H1 (cell line): ENCODE data around the gene TXNDC15. TPM values are rescaled to one million over a fixed set of nuclear protein-coding genes. Genes with fewer than 3 reads are reported as not detected.
"Not testable (repeated sequence)": the region's sequence is repeated elsewhere in the genome, so short reads cannot be mapped to it uniquely, and the experiment has no call there.

ENCODE experiments used
- CTCF ChIA-PET: fragments of 300-600 bp; sonication (Branson Sonifier 250); formaldehyde crosslinking; loops from one replicate; lab custom pipeline; 2021; ENCODE audit not compliant: partially characterized antibody; lab: Charles Lee
- POLR2A ChIA-PET: fragments of 300-600 bp; sonication (Branson Sonifier 250); formaldehyde crosslinking; loops from one replicate; lab custom pipeline; 2021; ENCODE audit warnings: inconsistent platforms; ENCODE audit not compliant: partially characterized antibody; lab: Charles Lee
- DNase-seq, 2 experiments: peaks; one replicate each; pipeline versions ENCODE4 v3.0.0 to v3.0.0-alpha.2; 2010 to 2022; ENCODE audit warnings: low spot score in 2 of 2, low read depth in 1 of 2, mixed read lengths in 1 of 2
- FAIRE-seq: peaks from 2 replicates; lab custom pipeline; 2011; peaks lifted over from hg19 to GRCh38; lab: Jason Lieb, UNC
- H2AFZ ChIP-seq: 2 replicates; pipeline ENCODE4 v1.8.1; 2012; ENCODE audit warnings: low read length, inconsistent platforms
- H2AK5ac ChIP-seq: 2 replicates; pipeline ENCODE4 v1.6.1; 2013; ENCODE audit warnings: low read depth, low read length
- H2BK120ac ChIP-seq: replicated peaks from 2 replicates; pipeline ENCODE3; 2013; ENCODE audit warnings: low read depth, low read length, inconsistent platforms
- H2BK12ac ChIP-seq: 2 replicates; pipeline ENCODE4 v1.6.1; 2013; ENCODE audit warnings: low read depth, low read length
- H2BK15ac ChIP-seq: 2 replicates; pipeline ENCODE4 v1.6.1; 2013; ENCODE audit warnings: low read length
- H2BK20ac ChIP-seq: 2 replicates; pipeline ENCODE4 v1.6.1; 2013; ENCODE audit warnings: low read length
- H2BK5ac ChIP-seq: 2 replicates; pipeline ENCODE4 v1.6.1; 2013; ENCODE audit warnings: low read depth, low read length
- H3K14ac ChIP-seq: 2 replicates; pipeline ENCODE4 v1.6.1; 2013; ENCODE audit warnings: inconsistent platforms; ENCODE audit not compliant: insufficient read length
- H3K18ac ChIP-seq: 2 replicates; pipeline ENCODE4 v1.6.1; 2013; ENCODE audit warnings: low read length; ENCODE audit errors: extremely low read depth
- H3K23ac ChIP-seq: 2 replicates; pipeline ENCODE4 v1.6.1; 2013; ENCODE audit warnings: inconsistent platforms; ENCODE audit not compliant: insufficient read length
- H3K23me2 ChIP-seq: 2 replicates; pipeline ENCODE4 v1.6.1; 2013; ENCODE audit warnings: low read depth, low read length
- H3K27ac ChIP-seq: 2 replicates; pipeline ENCODE4 v1.6.1; 2011; ENCODE audit warnings: low read depth, low read length, inconsistent platforms
- H3K27me3 ChIP-seq, 4 experiments: replicated peaks in 1 of 4; 1 replicate in 1 of 4; 2 replicates in 3 of 4; pipeline versions ENCODE4 v1.6.1 to v1.8.1; 2011 to 2013; ENCODE audit warnings: low read length in 3 of 4, mild to moderate bottlenecking in 3 of 4, inconsistent platforms in 2 of 4, mixed read lengths in 2 of 4, moderate library complexity in 1 of 4; ENCODE audit not compliant: control insufficient read depth in 3 of 4, insufficient read depth in 3 of 4; ENCODE audit errors: extremely low read depth in 1 of 4
- H3K36me3 ChIP-seq, 4 experiments: 2 replicates each; pipeline versions ENCODE4 v1.6.1 to v1.8.1; 2011 to 2013; ENCODE audit warnings: mild to moderate bottlenecking in 4 of 4, low read length in 3 of 4, moderate library complexity in 2 of 4, control low read depth in 1 of 4, inconsistent platforms in 1 of 4; ENCODE audit not compliant: insufficient read depth in 4 of 4, control insufficient read depth in 2 of 4
- H3K4ac ChIP-seq: replicated peaks from 2 replicates; pipeline ENCODE3; 2013; ENCODE audit warnings: low read length, low read depth, mixed read lengths, inconsistent platforms; ENCODE audit not compliant: insufficient read length
- H3K4me1 ChIP-seq, 4 experiments: replicated peaks in 1 of 4; 1 replicate in 1 of 4; 2 replicates in 3 of 4; pipeline versions ENCODE4 v1.6.1 to v1.8.1; 2011 to 2013; ENCODE audit warnings: low read length in 3 of 4, inconsistent platforms in 2 of 4, mixed read lengths in 1 of 4; ENCODE audit not compliant: insufficient read depth in 4 of 4, control insufficient read depth in 3 of 4
- H3K4me2 ChIP-seq, 2 experiments: 2 replicates each; pipeline versions ENCODE4 v1.6.1 to v1.8.1; 2011 to 2013; ENCODE audit warnings: low read depth in 2 of 2, low read length in 2 of 2, control low read depth in 1 of 2, inconsistent platforms in 1 of 2, mild to moderate bottlenecking in 1 of 2; ENCODE audit not compliant: insufficient read depth in 1 of 2
- H3K4me3 ChIP-seq, 4 experiments: fragments of 200-600, 300-600 bp in 1 of 4; sonication (generic), shearing (Covaris generic), sonication (Bioruptor Twin) in 1 of 4; 2 replicates each; pipeline versions ENCODE4 v1.5.1 to v1.8.1; 2011 to 2016; ENCODE audit warnings: low read length in 4 of 4, low read depth in 3 of 4, control low read depth in 2 of 4, inconsistent platforms in 2 of 4, mild to moderate bottlenecking in 2 of 4, mixed read lengths in 1 of 4, moderate library complexity in 1 of 4; ENCODE audit not compliant: insufficient read depth in 2 of 4; ENCODE audit errors: extremely low read depth in 1 of 4
- H3K56ac ChIP-seq: replicated peaks from 2 replicates; pipeline ENCODE3; 2013; ENCODE audit warnings: low read depth, mild to moderate bottlenecking, mixed read lengths, low read length, inconsistent platforms; ENCODE audit not compliant: insufficient read length
- H3K79me1 ChIP-seq: 2 replicates; pipeline ENCODE4 v1.6.1; 2013; ENCODE audit warnings: low read depth, low read length, control low read depth
- H3K79me2 ChIP-seq, 2 experiments: 2 replicates each; pipeline versions ENCODE4 v1.6.1 to v1.8.1; 2012 to 2013; ENCODE audit warnings: low read length in 2 of 2, mild to moderate bottlenecking in 2 of 2, inconsistent platforms in 1 of 2; ENCODE audit not compliant: insufficient read depth in 2 of 2, control insufficient read depth in 1 of 2
- H3K9ac ChIP-seq, 4 experiments: replicated peaks in 1 of 4; 1 replicate in 1 of 4; 2 replicates in 3 of 4; pipeline versions ENCODE4 v1.6.1 to v1.8.1; 2011 to 2013; ENCODE audit warnings: low read depth in 3 of 4, low read length in 3 of 4, control low read depth in 2 of 4, mild to moderate bottlenecking in 2 of 4, moderate library complexity in 2 of 4, inconsistent platforms in 1 of 4; ENCODE audit errors: extremely low read depth in 1 of 4
- H3K9me3 ChIP-seq, 2 experiments: 2 replicates each; pipeline versions ENCODE4 v1.6.1 to v1.8.1; 2012 to 2013; ENCODE audit warnings: mild to moderate bottlenecking in 2 of 2, moderate library complexity in 2 of 2, control low read depth in 1 of 2, inconsistent platforms in 1 of 2, low read depth in 1 of 2, low read length in 1 of 2, mixed read lengths in 1 of 2; ENCODE audit not compliant: insufficient read depth in 2 of 2
- H4K20me1 ChIP-seq, 2 experiments: replicated peaks in 1 of 2; 2 replicates each; pipeline versions ENCODE3 to v1.8.1; 2011 to 2013; ENCODE audit warnings: inconsistent platforms in 2 of 2, low read length in 2 of 2, mild to moderate bottlenecking in 1 of 2; ENCODE audit not compliant: insufficient read depth in 2 of 2, control insufficient read depth in 1 of 2
- H4K5ac ChIP-seq: 2 replicates; pipeline ENCODE4 v1.6.1; 2013; ENCODE audit warnings: low read length, low read depth, mixed read lengths, inconsistent platforms; ENCODE audit not compliant: insufficient read length
- H4K8ac ChIP-seq: 2 replicates; pipeline ENCODE4 v1.8.0; 2013; ENCODE audit warnings: mild to moderate bottlenecking, moderate library complexity, low read length, inconsistent platforms; ENCODE audit not compliant: insufficient read depth; ENCODE audit errors: extremely low read depth
- H4K91ac ChIP-seq: replicated peaks from 2 replicates; pipeline ENCODE3; 2013; ENCODE audit warnings: low read length, mixed read lengths, inconsistent platforms; ENCODE audit not compliant: insufficient read length
- WGBS, 2 experiments: shearing (Covaris generic) in 1 of 2; methylation state at CpG; one replicate each; pipeline versions ENCODE4 v1.1.6 to v1.1.7; 2013 to 2015; ENCODE audit warnings: low lambda C conversion rate in 2 of 2, mixed read lengths in 2 of 2, inconsistent platforms in 1 of 2, low coverage in 1 of 2, missing lambda C conversion rate in 1 of 2; ENCODE audit not compliant: insufficient replicate concordance in 2 of 2, insufficient coverage in 1 of 2, insufficient read length in 1 of 2; ENCODE audit errors: extremely low coverage in 1 of 2, missing lambda C conversion rate in 1 of 2; 5-methylcytosine and 5-hydroxymethylcytosine counted together
- polyA plus RNA-seq, 7 experiments: library from polyadenylated mRNA; depleted of rRNA in 3 of 7; stranded (reverse) in 5 of 7; unstranded in 2 of 7; fragments of >200 nt in 5 of 7; fragments of 200-250 nt in 2 of 7; gene quantifications; 1 replicate in 5 of 7; 2 replicates in 1 of 7; 4 replicates in 1 of 7; pipeline versions ENCODE4 v1.2.1 to v1.2.3, GENCODE V29; 2011 to 2013; ENCODE audit warnings: missing spikeins in 2 of 7, mixed read lengths in 2 of 7
- total RNA-seq: library from RNA; stranded (reverse); fragmentation: NEBNext Ultra II Directional; extraction: Animal tissue kit (Norgen Biotek cat#: 25700); gene quantifications from 2 replicates; pipeline ENCODE4 v1.2.1, GENCODE V29; 2021

TXNDC15 gene
- total and polyA plus RNA-seq, 2 of the 8 experiments (the other 6 are each of a cell fraction or from before 2014, with no cell fraction given): 20.1 to 30.8 TPM

DNA sequence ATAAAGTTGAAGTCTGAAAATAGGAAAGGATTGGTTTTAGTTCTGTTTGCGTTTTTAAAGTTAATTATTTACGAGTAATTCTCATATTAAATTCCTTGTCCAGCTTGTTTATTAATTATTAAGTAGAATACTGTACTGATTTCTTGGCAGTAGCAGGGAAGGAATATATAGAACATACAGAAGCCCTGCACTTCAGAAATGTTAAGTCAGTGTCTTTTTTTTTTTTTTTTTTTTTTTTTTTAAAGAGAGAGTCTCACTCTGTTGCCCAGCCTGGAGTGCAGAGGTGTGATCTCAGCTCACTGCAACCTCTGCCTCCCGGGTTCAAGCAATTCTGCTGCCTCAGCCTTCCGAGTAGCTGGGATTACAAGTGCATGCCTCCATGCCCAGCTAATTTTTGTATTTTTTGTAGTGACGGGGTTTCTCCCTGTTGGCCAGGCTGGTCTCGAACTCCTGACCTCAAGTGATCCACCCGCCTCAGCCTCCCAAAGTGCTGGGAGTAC, 24.7 kb upstream of the TXNDC15 start:
- POLR2A ChIA-PET: interaction anchor here (0.8 to 2.0 kb wide), 6 partner anchors 10 to 55 kb away, joined by 3 to 7 read pairs (median 4); partner anchors contain the start of genes PCBD2 and TXNDC15

More for the DNA sequence above, 24.7 kb upstream of the TXNDC15 start:
- H4K20me1 ChIP-seq, H3K23me2 ChIP-seq, H3K36me3 ChIP-seq, H4K91ac ChIP-seq, H2AFZ ChIP-seq, H3K79me1 ChIP-seq, H2BK12ac ChIP-seq, H3K9me3 ChIP-seq, H2BK20ac ChIP-seq, H3K4me1 ChIP-seq, H3K27ac ChIP-seq, H3K4me2 ChIP-seq, H3K9ac ChIP-seq, H3K18ac ChIP-seq, H2BK15ac ChIP-seq, H2BK120ac ChIP-seq, H3K14ac ChIP-seq, H3K23ac ChIP-seq, H2BK5ac ChIP-seq, H3K79me2 ChIP-seq, H3K56ac ChIP-seq, H2AK5ac ChIP-seq, FAIRE-seq, H4K8ac ChIP-seq, H3K4ac ChIP-seq, DNase-seq, H3K27me3 ChIP-seq, H3K4me3 ChIP-seq, H4K5ac ChIP-seq: not testable (repeated sequence)
- CTCF ChIA-PET: interaction anchor here (1.2 to 4.2 kb wide), 3 partner anchors 12 to 55 kb away, joined by 4 to 37 read pairs (median 4); partner anchors contain the start of gene PCBD2
- 96% methylated on average over 7 of the region's 7 CpGs; no CpG with 5 or more reads in 1 of the 2 experiments for WGBS, 2 experiments
